GM12878 (cell line): ENCODE data around the gene ELN. TPM values are rescaled to one million over a fixed set of nuclear protein-coding genes. Genes with fewer than 3 reads are reported as not detected.

Experiments
- ATAC-seq: fragments of 200-7000 bp; cut with Tn5 transposase; 3 replicates; pipeline ENCODE4 v1.9.1; 2020; ENCODE audit warnings: mild to moderate bottlenecking, moderate library complexity
- BruUV-seq: library from RNA; stranded (reverse); fragments of 400-500 nt; replicated peaks from 2 replicates; lab custom pipeline; 2021; lab: Mats Ljungman, UMichigan
- CTCF ChIA-PET: fragments of 300-600 bp; sonication (Branson Sonifier 250); formaldehyde crosslinking; extraction: SDS; loops from one replicate; lab custom pipeline; 2021; ENCODE audit warnings: inconsistent platforms; lab: Yijun Ruan, JAX
- POLR2A ChIA-PET: fragments of 350-600 bp; formaldehyde crosslinking; extraction: SDS; loops from one replicate; lab custom pipeline; 2021; ENCODE audit warnings: inconsistent platforms; lab: Charles Lee
- RAD21 ChIA-PET: fragments of 300-600 bp; sonication (Branson Sonifier 250); formaldehyde crosslinking; loops from one replicate; lab custom pipeline; 2023; ENCODE audit warnings: antibody characterized with exemption; ENCODE audit not compliant: unreplicated experiment; lab: Charles Lee
- SMC1A ChIA-PET: fragments of 300-600 bp; sonication (Branson Sonifier 250); formaldehyde crosslinking; loops from one replicate; lab custom pipeline; 2023; ENCODE audit not compliant: unreplicated experiment, uncharacterized antibody; lab: Charles Lee
- DNase-seq: peaks from one replicate; pipeline ENCODE4 v3.0.0-alpha.2; 2011; ENCODE audit warnings: low read depth, low spot score
- FAIRE-seq: peaks from 3 replicates; lab custom pipeline; 2011; peaks lifted over from hg19 to GRCh38; lab: Jason Lieb, UNC
- H2AFZ ChIP-seq: 2 replicates; pipeline ENCODE4 v1.6.0; 2011; ENCODE audit warnings: low read depth, low read length, control low read depth; ENCODE audit not compliant: control insufficient read depth
- H3K27ac ChIP-seq: 2 replicates; pipeline ENCODE4 v1.5.1; 2011; ENCODE audit warnings: control low read depth; ENCODE audit not compliant: control insufficient read depth, insufficient read depth
- H3K27me3 ChIP-seq, 2 experiments: replicated peaks in 1 of 2; 2 replicates each; pipeline versions ENCODE4 v1.6.0 to v1.6.1; 2011; ENCODE audit warnings: low read length in 1 of 2; ENCODE audit not compliant: control insufficient read depth in 2 of 2, insufficient read depth in 2 of 2
- H3K36me3 ChIP-seq, 2 experiments: 2 replicates each; pipeline ENCODE4 v1.5.1; 2011; ENCODE audit warnings: low read length in 1 of 2; ENCODE audit not compliant: control insufficient read depth in 2 of 2, insufficient read depth in 2 of 2
- H3K4me1 ChIP-seq: 2 replicates; pipeline ENCODE4 v1.6.1; 2011; ENCODE audit warnings: mild to moderate bottlenecking, low read length, moderate library complexity, mixed read lengths; ENCODE audit not compliant: control insufficient read depth, insufficient read depth
- H3K4me2 ChIP-seq: 2 replicates; pipeline ENCODE4 v1.6.0; 2011; ENCODE audit warnings: control low read depth; ENCODE audit not compliant: control insufficient read depth, insufficient read depth
- H3K4me3 ChIP-seq: fragments of 200-600 bp; sonication (generic); 2 replicates; pipeline ENCODE4 v1.5.1; 2016
- H3K79me2 ChIP-seq: 2 replicates; pipeline ENCODE4 v1.6.0; 2011; ENCODE audit warnings: low read length; ENCODE audit not compliant: control insufficient read depth, insufficient read depth
- H3K9ac ChIP-seq: 2 replicates; pipeline ENCODE4 v1.8.0; 2011; ENCODE audit warnings: low read length, control low read depth, mixed read lengths; ENCODE audit not compliant: control insufficient read depth, insufficient read depth
- H3K9me3 ChIP-seq: replicated peaks from 3 replicates; pipeline ENCODE4 v1.5.1; 2011; ENCODE audit warnings: mild to moderate bottlenecking, low read length; ENCODE audit not compliant: control insufficient read depth, insufficient read depth
- H4K20me1 ChIP-seq: 2 replicates; pipeline ENCODE4 v1.6.0; 2011; ENCODE audit not compliant: control insufficient read depth, insufficient read depth
- ASH2L ChIP-seq: fragments of 300-600, 200-600 bp; sonication (generic); IDR thresholded peaks from 2 replicates; pipeline ENCODE4 v1.6.1; 2017; ENCODE audit warnings: low read depth, mild to moderate bottlenecking, borderline replicate concordance
- ESRRA ChIP-seq: IDR thresholded peaks from 2 replicates; pipeline ENCODE4 v1.6.1; 2012; ENCODE audit warnings: mild to moderate bottlenecking, low read length, improper control_type of control experiment
- FOXM1 ChIP-seq: IDR thresholded peaks from 2 replicates; pipeline ENCODE4 v1.6.1; 2012; ENCODE audit warnings: low read depth, mild to moderate bottlenecking, inconsistent platforms, low read length, moderate library complexity
- HCFC1 ChIP-seq: fragments of 150-350 bp; IDR thresholded peaks from 2 replicates; pipeline ENCODE4 v1.6.1; 2014; ENCODE audit warnings: low read length
- MAX ChIP-seq: IDR thresholded peaks from 2 replicates; pipeline ENCODE4 v1.6.1; 2012; ENCODE audit warnings: low read depth, low read length, improper control_type of control experiment
- MXI1 ChIP-seq: fragments of 150-350 bp; IDR thresholded peaks from 2 replicates; pipeline ENCODE4 v1.6.1; 2011; ENCODE audit warnings: low read depth, mild to moderate bottlenecking, inconsistent platforms, low read length, improper control_type of control experiment
- MYB ChIP-seq: fragments of 150-350 bp; IDR thresholded peaks from 2 replicates; pipeline ENCODE4 v1.6.1; 2014; ENCODE audit warnings: mild to moderate bottlenecking, low read depth, low read length, borderline replicate concordance
- NR2C1 ChIP-seq: fragments of 450-650 bp; IDR thresholded peaks from 2 replicates; pipeline ENCODE4 v1.6.1; 2017; ENCODE audit warnings: antibody characterized with exemption, mild to moderate bottlenecking, moderate library complexity
- NR2C2 ChIP-seq: IDR thresholded peaks from 2 replicates; pipeline ENCODE4 v1.6.1; 2011; ENCODE audit warnings: borderline replicate concordance, low read depth; ENCODE audit not compliant: control insufficient read depth, insufficient read length
- POLR2AphosphoS5 ChIP-seq: IDR thresholded peaks from 2 replicates; pipeline ENCODE4 v1.6.1; 2011; ENCODE audit warnings: mild to moderate bottlenecking, low read length, inconsistent platforms
- POU2F2 ChIP-seq: IDR thresholded peaks from 3 replicates; pipeline ENCODE4 v1.6.1; 2011; ENCODE audit warnings: low read depth, mild to moderate bottlenecking, low read length, borderline replicate concordance
- RFX5 ChIP-seq: IDR thresholded peaks from 2 replicates; pipeline ENCODE4 v1.6.1; 2011; ENCODE audit warnings: low read depth, low read length, improper control_type of control experiment
- RUNX3 ChIP-seq: IDR thresholded peaks from 2 replicates; pipeline ENCODE4 v1.6.1; 2012; ENCODE audit warnings: low read length, inconsistent platforms
- SMARCA5 ChIP-seq: fragments of 450-650 bp; IDR thresholded peaks from 2 replicates; pipeline ENCODE4 v1.6.1; 2017; ENCODE audit warnings: mild to moderate bottlenecking
- SP1 ChIP-seq: IDR thresholded peaks from one replicate; pipeline ENCODE4 v1.6.1; 2011; ENCODE audit warnings: low read depth, low read length
- USF2 ChIP-seq: IDR thresholded peaks from 2 replicates; pipeline ENCODE4 v1.6.1; 2011; ENCODE audit warnings: low read depth, low read length, improper control_type of control experiment, borderline replicate concordance
- ZNF207 ChIP-seq: fragments of 450-650 bp; IDR thresholded peaks from 2 replicates; pipeline ENCODE4 v1.6.1; 2014; ENCODE audit warnings: antibody characterized with exemption, mild to moderate bottlenecking, borderline replicate concordance
- ZNF217 ChIP-seq: fragments of 450-650 bp; IDR thresholded peaks from 2 replicates; pipeline ENCODE4 v1.6.1; 2017; ENCODE audit warnings: antibody characterized with exemption, mild to moderate bottlenecking
- ZNF24 ChIP-seq: fragments of 450-650 bp; IDR thresholded peaks from 2 replicates; pipeline ENCODE4 v1.6.1; 2017; ENCODE audit warnings: antibody characterized with exemption, mild to moderate bottlenecking
- WGBS: methylation state at CpG from one replicate; pipeline ENCODE4 v1.1.6; 2016; ENCODE audit warnings: low lambda C conversion rate; ENCODE audit not compliant: insufficient replicate concordance, insufficient coverage; ENCODE audit errors: missing lambda C conversion rate; 5-methylcytosine and 5-hydroxymethylcytosine counted together
- in situ Hi-C: fragments of 300-500 bp; cut with MboI; formaldehyde crosslinking; loops from 9 replicates; pipeline ENCODE4 v1.14.3; 2018; ENCODE audit warnings: mixed read lengths
- intact Hi-C: fragments of 100-400 bp; cut with micrococcal nuclease; formaldehyde crosslinking; loops from one replicate; pipeline ENCODE4 v1.14.2; 2022; ENCODE audit not compliant: unreplicated experiment
- polyA plus RNA-seq, 11 experiments: library from polyadenylated mRNA; depleted of rRNA in 4 of 11; unstranded in 6 of 11; stranded (reverse) in 5 of 11; fragments of >200 nt; fragmentation: Nextera tagmentation in 4 of 11; fragmentation: Illumina TruSeq in 1 of 11; extraction: Ambion mirVana in 4 of 11; extraction: Trizol in 1 of 11; gene quantifications; 1 replicate in 1 of 11; 2 replicates in 10 of 11; pipeline versions ENCODE4 v1.2.1 to v1.2.3, GENCODE V29; 2011 to 2016; ENCODE audit warnings: inconsistent platforms in 2 of 11, missing spikeins in 2 of 11, low read depth in 1 of 11
- total RNA-seq, 4 experiments: library from RNA; depleted of rRNA in 3 of 4; stranded (reverse); fragments of >200 nt in 3 of 4; fragmentation: Illumina TruSeq in 1 of 4; extraction: Trizol in 1 of 4; gene quantifications; 2 replicates each; pipeline versions ENCODE4 v1.2.1 to v1.2.3, GENCODE V29; 2013 to 2021
- TF ChIP-seq, protein P1 (sequence below): IDR thresholded peaks from 2 replicates; pipeline ENCODE4 v1.6.1; 2011; ENCODE audit warnings: mild to moderate bottlenecking, low read depth, low read length, moderate library complexity; ENCODE audit not compliant: insufficient replicate concordance

The ELN gene
- total and polyA plus RNA-seq, 10 of the 15 experiments (the other 5 are each of a cell fraction or from before 2014, with no cell fraction given): 0.08 to 0.27 (median 0.23) TPM; not detected in 7

DNA sequence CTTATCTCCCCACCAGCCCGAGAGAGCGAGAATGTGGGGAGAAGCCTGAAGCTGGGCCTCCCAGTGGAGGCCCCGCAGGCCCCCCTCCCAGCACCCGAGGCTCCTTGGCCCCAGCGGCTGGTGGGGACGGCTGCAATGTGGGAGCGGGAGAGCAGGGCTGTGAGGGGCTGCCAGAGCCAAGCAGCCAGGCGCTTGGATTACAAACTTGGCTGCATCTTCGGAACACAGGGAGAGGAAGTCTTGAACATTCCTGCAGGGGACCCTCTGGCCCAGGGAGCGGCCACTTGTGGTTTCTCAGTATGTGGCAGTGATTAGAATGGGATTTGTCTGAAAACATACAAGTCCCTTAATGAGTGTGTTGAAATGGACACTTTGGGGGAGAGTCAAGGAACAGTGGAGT is 23.2 kb downstream of the ELN start:
- Histone ChIP-seq H3K79me2 (no peaks in the 10 kb centered on the region), H3K4me3 (no peak overlapping the region), H3K9me3 (no peaks in the 10 kb centered on the region), H3K36me3 (no peaks in the 10 kb centered on the region), H3K4me1 (no peaks in the 10 kb centered on the region), H3K9ac (no peak overlapping the region), H2AFZ (no peak overlapping the region), H3K27me3 (no peaks in the 10 kb centered on the region; a peak in 1 of 4 replicates), H3K27ac (no peak overlapping the region), H4K20me1 (no peaks in the 10 kb centered on the region), H3K4me2 (no peak overlapping the region)
- FAIRE-seq (no peak), DNase-seq (no peak), ATAC-seq (no peak)
- CTCF ChIA-PET: no interaction called here
- SMC1A ChIA-PET: no interaction called here
- in situ Hi-C loops: no loop called here
- POLR2A ChIA-PET: no interaction called here
- TF ChIP-seq ZNF217: no peak
- no peak for TF ChIP-seq MXI1
- TF ChIP-seq USF2: no peak
- no peak for TF ChIP-seq FOXM1
- no peak for TF ChIP-seq ASH2L
- no peak for TF ChIP-seq SP1
- TF ChIP-seq NR2C1: no peak
- TF ChIP-seq ZNF24: no peak
- TF ChIP-seq POLR2AphosphoS5: no peak
- TF ChIP-seq ZNF207: no peak
- no peak for TF ChIP-seq HCFC1
- no peak for TF ChIP-seq SMARCA5
- no peak for TF ChIP-seq NR2C2
- TF ChIP-seq RFX5: no peak
- TF ChIP-seq MYB: no peak
- TF ChIP-seq, protein P1, sequence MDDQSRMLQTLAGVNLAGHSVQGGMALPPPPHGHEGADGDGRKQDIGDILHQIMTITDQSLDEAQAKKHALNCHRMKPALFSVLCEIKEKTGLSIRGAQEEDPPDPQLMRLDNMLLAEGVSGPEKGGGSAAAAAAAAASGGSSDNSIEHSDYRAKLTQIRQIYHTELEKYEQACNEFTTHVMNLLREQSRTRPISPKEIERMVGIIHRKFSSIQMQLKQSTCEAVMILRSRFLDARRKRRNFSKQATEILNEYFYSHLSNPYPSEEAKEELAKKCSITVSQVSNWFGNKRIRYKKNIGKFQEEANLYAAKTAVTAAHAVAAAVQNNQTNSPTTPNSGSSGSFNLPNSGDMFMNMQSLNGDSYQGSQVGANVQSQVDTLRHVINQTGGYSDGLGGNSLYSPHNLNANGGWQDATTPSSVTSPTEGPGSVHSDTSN: no peak
- no peak for TF ChIP-seq MAX
- TF ChIP-seq ESRRA: no peak
- TF ChIP-seq POU2F2: no peak
- no peak for TF ChIP-seq RUNX3
- 61% methylated on average over 9 of the region's 10 CpGs for WGBS
- RAD21 ChIA-PET: no interaction called here
- intact Hi-C loops: no loop called here
- BruUV-seq: no TSS peak
